ENCODE measurements around the gene WDFY1.

- TF ChIP-seq CTCF (IDR thresholded peaks at IDR 0.05; ENCODE audit: insufficient read depth, low read depth, low read length) (no peak), EZH2 (IDR thresholded peaks at IDR 0.05; ENCODE audit: insufficient read depth, low read length) (no peak)
Observed at GRCh38 chr2:223886726-223887125, 58.4 kb downstream of the WDFY1 start.

All from astrocyte (in vitro differentiated cells and primary cell).